ENCODE results near the gene SYK.

Gene SYK

GRCh38 chr9:90826326-90827020, 24.9 kb downstream of the SYK start:
- no peak for DNase-seq

- no peak for DNase-seq
Measured at GRCh38 chr9:90827181-90827871, 25.7 kb downstream of the SYK start.

- DNase-seq, result no peak
Measured at GRCh38 chr9:90830051-90830450, 28.4 kb downstream of the SYK start.

- peak; percentile 79 for DNase-seq
Measured at GRCh38 chr9:90830977-90831376, 29.4 kb downstream of the SYK start.

- DNase-seq, result no peak
Measured at GRCh38 chr9:90832261-90832660, 30.6 kb downstream of the SYK start.

- DNase-seq, result peak; percentile 52
Measured at GRCh38 chr9:90834828-90835595, 33.4 kb downstream of the SYK start.

GRCh38 chr9:90836411-90837080, 34.9 kb downstream of the SYK start:
- no peak for DNase-seq

- no peak for DNase-seq
Measured at GRCh38 chr9:90838098-90838497, 36.5 kb downstream of the SYK start.

GRCh38 chr9:90838581-90839154, 37.0 kb downstream of the SYK start:
- no peak for DNase-seq

GRCh38 chr9:90839183-90839728, 37.6 kb downstream of the SYK start:
- no peak for DNase-seq

GRCh38 chr9:90840696-90841095, 39.1 kb downstream of the SYK start:
- DNase-seq, result no peak

GRCh38 chr9:90841213-90841612, 39.6 kb downstream of the SYK start:
- no peak for DNase-seq

- no peak for DNase-seq
Measured at GRCh38 chr9:90841615-90842014, 40.0 kb downstream of the SYK start.

GRCh38 chr9:90842176-90842777, 40.7 kb downstream of the SYK start:
- no peak for DNase-seq

GRCh38 chr9:90842996-90843395, 41.4 kb downstream of the SYK start:
- no peak for DNase-seq

GRCh38 chr9:90843525-90843924, 41.9 kb downstream of the SYK start:
- no peak for DNase-seq

- no peak for DNase-seq
Measured at GRCh38 chr9:90844326-90844725, 42.7 kb downstream of the SYK start.

- no peak for DNase-seq
Measured at GRCh38 chr9:90846770-90847419, 45.3 kb downstream of the SYK start.

GRCh38 chr9:90847971-90848370, 46.4 kb downstream of the SYK start:
- no peak for DNase-seq

- no peak for DNase-seq
Measured at GRCh38 chr9:90848866-90849265, 47.2 kb downstream of the SYK start.

- no peak for DNase-seq
Measured at GRCh38 chr9:90851444-90851843, 49.8 kb downstream of the SYK start.

GRCh38 chr9:90853945-90854344, 52.3 kb downstream of the SYK start:
- no peak for DNase-seq
